Esophagus (tissue), 2 donors: ENCODE measurements around the gene TIAM2. TPM values are rescaled to one million over a fixed set of nuclear protein-coding genes. Genes with fewer than 3 reads are reported as not detected.
"Not testable (repeated sequence)": the region's sequence is repeated elsewhere in the genome, so short reads cannot be mapped to it uniquely, and the experiment has no call there.

Experiments
- H3K27ac ChIP-seq, 2 donors: one replicate each; pipeline ENCODE4 v1.5.1; 2013; ENCODE audit warnings: low read depth in 2 of 2, mild to moderate bottlenecking in 2 of 2, inconsistent platforms in 1 of 2, low read length in 1 of 2, moderate library complexity in 1 of 2
- H3K27me3 ChIP-seq, 2 donors: one replicate each; pipeline ENCODE4 v1.6.1; 2013; ENCODE audit warnings: low read length in 2 of 2, control low read depth in 1 of 2, mild to moderate bottlenecking in 1 of 2; ENCODE audit not compliant: insufficient read depth in 2 of 2, control insufficient read depth in 1 of 2
- H3K36me3 ChIP-seq, 2 donors: one replicate each; pipeline ENCODE4 v1.6.1; 2013; ENCODE audit warnings: low read length in 1 of 2; ENCODE audit not compliant: control insufficient read depth in 2 of 2, insufficient read depth in 2 of 2
- H3K4me1 ChIP-seq, 2 donors: one replicate each; pipeline ENCODE4 v1.6.1; 2013; ENCODE audit warnings: low read length in 1 of 2; ENCODE audit not compliant: control insufficient read depth in 2 of 2, insufficient read depth in 2 of 2
- H3K4me3 ChIP-seq, 2 donors: one replicate each; pipeline ENCODE4 v1.5.1; 2013; ENCODE audit warnings: low read length in 2 of 2, mild to moderate bottlenecking in 2 of 2, low read depth in 1 of 2, moderate library complexity in 1 of 2
- H3K9me3 ChIP-seq, 2 donors: one replicate each; pipeline ENCODE4 v1.6.1; 2013; ENCODE audit warnings: mild to moderate bottlenecking in 2 of 2, low read depth in 1 of 2, low read length in 1 of 2, moderate library complexity in 1 of 2; ENCODE audit not compliant: control insufficient read depth in 2 of 2, insufficient read depth in 1 of 2
- WGBS, 2 donors: extraction: QIAGEN DNeasy Blood & Tissue Kit; methylation state at CpG; one replicate each; pipeline ENCODE4 v1.1.7; 2013; 5-methylcytosine and 5-hydroxymethylcytosine counted together
- polyA plus RNA-seq, 2 donors: library from polyadenylated mRNA; stranded (reverse); fragments of 200-250 nt; gene quantifications; one replicate each; pipeline ENCODE4 v1.2.3, GENCODE V29; 2013
- donor health status: healthy with polysubstance abuse.
- donor health status: Bipolar disorder and iron deficiency.

The TIAM2 gene
- polyA plus RNA-seq, 2 donors = 2.3 to 3.1 TPM

- peaks cover 0 to 3% of the 10 kb centered on the region in 2 donors for H3K36me3 ChIP-seq
- H3K9me3 ChIP-seq = no peaks in the 10 kb centered on the region
- no peak overlapping the region for H3K4me3 ChIP-seq
- 61 to 77% methylated on average over 6 of the region's 6 CpGs for WGBS, 2 donors
- peaks cover 0 to 4% of the 10 kb centered on the region in 2 donors for H3K4me1 ChIP-seq
- no peaks in the 10 kb centered on the region for H3K27me3 ChIP-seq
- no peak overlapping the region for H3K27ac ChIP-seq
Measured at GRCh38 chr6:154960854-154961530, 34.1 kb upstream of the TIAM2 start.

DNA sequence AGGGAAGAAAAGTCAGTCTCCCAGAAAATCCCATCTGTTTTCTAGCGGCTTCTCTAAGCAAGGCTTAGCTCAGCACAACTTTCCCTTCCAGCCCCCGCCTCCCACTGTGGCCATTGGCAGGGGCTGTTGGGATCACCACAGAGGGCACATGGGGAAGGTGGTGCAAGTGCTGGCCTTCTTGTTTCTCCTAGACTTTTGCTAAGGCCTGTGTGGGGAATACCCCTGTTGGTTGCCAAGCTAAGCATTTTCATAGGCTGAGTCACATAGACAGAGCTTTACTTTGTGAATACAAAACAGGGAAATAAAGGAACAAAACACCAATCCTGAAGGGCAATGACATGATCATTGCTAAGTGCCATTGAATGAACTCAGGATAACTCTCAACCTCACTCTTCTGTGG is 32.4 kb upstream of the TIAM2 start:
- no peak overlapping the region for H3K27ac ChIP-seq
- H3K9me3 ChIP-seq = no peaks in the 10 kb centered on the region
- H3K4me3 ChIP-seq = no peak overlapping the region
- H3K4me1 ChIP-seq = peaks cover 0 to 4% of the 10 kb centered on the region in 2 donors
- no peaks in the 10 kb centered on the region for H3K27me3 ChIP-seq
- 85 to 100% methylated on average over 2 of the region's 2 CpGs for WGBS, 2 donors
- peaks cover 0 to 3% of the 10 kb centered on the region in 2 donors for H3K36me3 ChIP-seq

DNA sequence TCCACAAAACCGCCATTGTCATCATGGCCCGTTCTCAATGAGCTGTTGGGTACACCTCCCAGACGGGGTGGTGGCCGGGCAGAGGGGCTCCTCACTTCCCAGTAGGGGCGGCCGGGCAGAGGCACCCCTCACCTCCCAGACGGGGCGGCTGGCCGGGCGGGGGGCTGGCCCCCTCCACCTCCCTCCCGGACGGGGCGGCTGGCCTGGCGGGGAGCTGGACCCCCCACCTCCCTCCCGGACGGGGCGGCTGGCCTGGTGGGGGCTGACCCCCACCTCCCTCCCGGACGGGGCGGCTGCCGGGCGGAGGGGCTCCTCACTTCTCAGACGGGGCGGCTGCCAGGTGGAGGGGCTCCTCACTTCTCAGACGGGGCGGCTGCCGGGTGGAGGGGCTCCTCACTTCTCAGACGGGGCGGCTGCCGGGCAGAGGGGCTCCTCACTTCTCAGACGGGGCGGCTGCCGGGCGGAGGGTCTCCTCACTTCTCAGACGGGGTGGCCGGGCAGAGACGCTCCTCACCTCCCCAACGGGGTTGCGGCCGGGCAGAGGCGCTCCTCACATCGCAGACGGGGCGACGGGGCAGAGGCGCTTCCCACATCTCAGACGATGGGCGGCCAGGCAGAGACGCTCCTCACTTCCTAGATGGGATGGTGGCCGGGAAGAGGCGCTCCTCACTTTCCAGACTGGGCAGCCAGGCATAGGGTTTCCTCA is 28.9 kb upstream of the TIAM2 start:
- H3K36me3 ChIP-seq, H3K9me3 ChIP-seq, H3K4me3 ChIP-seq, H3K27ac ChIP-seq, H3K27me3 ChIP-seq, H3K4me1 ChIP-seq: not testable (repeated sequence)
- WGBS, 2 donors = 95 to 96% methylated on average over 34 to 49 of the region's 51 CpGs

- Histone ChIP-seq H3K4me3 (no peak overlapping the region), H3K4me1 (no peaks in the 10 kb centered on the region)
- WGBS, 2 donors = 39 to 71% methylated on average over 5 of the region's 5 CpGs
Measured at GRCh38 chr6:154969796-154970195, 25.3 kb upstream of the TIAM2 start.

DNA sequence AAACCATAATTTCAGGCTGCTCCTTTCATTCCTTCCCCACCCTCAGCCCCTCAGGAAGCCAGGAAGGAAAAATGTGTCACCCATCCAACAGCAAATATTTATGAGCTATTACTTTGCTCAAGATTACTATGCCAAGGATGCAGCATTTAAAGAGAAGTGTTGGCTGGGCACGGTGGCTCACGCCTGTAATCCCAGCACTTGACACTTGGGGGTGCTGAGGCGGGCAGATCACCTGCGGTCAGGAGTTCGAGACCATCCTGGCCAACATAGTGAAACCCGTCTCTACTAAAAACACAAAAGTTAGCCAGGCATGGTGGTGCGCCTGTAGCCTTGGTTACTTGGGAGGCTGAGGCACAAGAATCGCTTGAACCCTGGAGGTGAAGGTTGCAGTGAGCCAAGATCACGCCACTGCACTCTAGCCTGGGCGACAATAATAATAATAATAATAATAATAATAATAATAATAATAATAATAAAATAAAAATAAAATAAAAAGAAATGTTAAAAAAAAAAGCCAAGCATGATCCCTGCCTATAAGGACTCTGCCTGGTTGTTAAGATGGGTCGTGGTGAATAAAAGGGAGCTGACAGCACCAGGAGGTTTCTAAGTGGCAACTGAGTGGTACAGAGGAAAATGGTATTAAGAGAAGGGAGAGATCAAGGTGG is 20.5 kb upstream of the TIAM2 start:
- H3K4me1 ChIP-seq = no peaks in the 10 kb centered on the region
- WGBS, 2 donors = 88 to 92% methylated on average over 11 of the region's 11 CpGs
- no peak overlapping the region for H3K4me3 ChIP-seq
- no peak overlapping the region for H3K27ac ChIP-seq
- H3K27me3 ChIP-seq = no peaks in the 10 kb centered on the region
- H3K36me3 ChIP-seq = no peaks in the 10 kb centered on the region
- H3K9me3 ChIP-seq = no peaks in the 10 kb centered on the region

More at GRCh38 chr6:154969796-154970195, 25.3 kb upstream of the TIAM2 start:
- no peaks in the 10 kb centered on the region for H3K27me3 ChIP-seq
- H3K36me3 ChIP-seq = no peaks in the 10 kb centered on the region
- H3K9me3 ChIP-seq = no peaks in the 10 kb centered on the region
- H3K27ac ChIP-seq = no peak overlapping the region

- Histone ChIP-seq H3K36me3 (no peaks in the 10 kb centered on the region), H3K4me3 (no peak overlapping the region), H3K27ac (no peak overlapping the region), H3K27me3 (no peaks in the 10 kb centered on the region), H3K4me1 (no peaks in the 10 kb centered on the region), H3K9me3 (no peaks in the 10 kb centered on the region)
- 92 to 95% methylated on average over 5 of the region's 5 CpGs for WGBS, 2 donors
Measured at GRCh38 chr6:154977588-154977987, 17.5 kb upstream of the TIAM2 start.

DNA sequence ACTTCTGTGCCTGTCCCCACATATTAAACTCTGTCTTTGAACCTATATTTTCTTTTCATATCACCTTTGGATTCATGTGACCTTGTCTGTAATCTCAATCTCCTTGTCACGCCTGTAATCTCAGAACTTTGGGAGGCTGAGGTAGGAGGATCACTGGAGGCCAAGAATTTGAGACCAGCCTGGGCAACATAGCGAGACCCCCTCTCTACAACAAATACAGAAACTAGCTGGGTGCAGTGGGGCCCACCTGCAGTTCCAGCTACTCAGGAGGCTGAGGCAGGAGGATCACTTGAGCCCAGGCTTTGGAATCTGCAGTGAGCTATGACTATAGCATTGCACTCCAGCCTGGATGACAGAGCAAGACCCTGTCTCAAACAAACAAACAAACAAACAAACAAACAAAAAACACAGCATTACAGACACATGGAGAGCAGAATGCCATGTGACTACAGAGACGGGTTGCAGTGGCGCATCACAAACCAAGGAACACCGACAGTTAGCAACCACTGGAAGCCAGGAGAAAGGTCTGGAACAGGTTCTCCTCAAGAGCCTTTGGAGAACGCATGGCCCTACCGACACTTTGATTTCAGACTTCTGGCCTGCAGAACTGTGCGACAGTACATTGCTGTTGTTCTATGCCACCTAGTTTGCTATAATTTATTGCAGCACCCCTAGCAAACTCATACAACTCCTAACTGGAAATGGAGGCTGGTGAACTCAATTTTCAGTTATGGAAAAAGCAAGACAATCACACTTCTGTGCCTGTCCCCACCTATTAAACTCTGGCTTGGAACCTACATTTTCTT is 14.6 kb upstream of the TIAM2 start:
- Histone ChIP-seq H3K4me1 (no peaks in the 10 kb centered on the region), H3K27ac (no peak overlapping the region), H3K36me3 (no peaks in the 10 kb centered on the region), H3K4me3 (no peak overlapping the region), H3K9me3 (no peaks in the 10 kb centered on the region), H3K27me3 (no peaks in the 10 kb centered on the region)
- 96 to 100% methylated on average over 8 of the region's 8 CpGs for WGBS, 2 donors

DNA sequence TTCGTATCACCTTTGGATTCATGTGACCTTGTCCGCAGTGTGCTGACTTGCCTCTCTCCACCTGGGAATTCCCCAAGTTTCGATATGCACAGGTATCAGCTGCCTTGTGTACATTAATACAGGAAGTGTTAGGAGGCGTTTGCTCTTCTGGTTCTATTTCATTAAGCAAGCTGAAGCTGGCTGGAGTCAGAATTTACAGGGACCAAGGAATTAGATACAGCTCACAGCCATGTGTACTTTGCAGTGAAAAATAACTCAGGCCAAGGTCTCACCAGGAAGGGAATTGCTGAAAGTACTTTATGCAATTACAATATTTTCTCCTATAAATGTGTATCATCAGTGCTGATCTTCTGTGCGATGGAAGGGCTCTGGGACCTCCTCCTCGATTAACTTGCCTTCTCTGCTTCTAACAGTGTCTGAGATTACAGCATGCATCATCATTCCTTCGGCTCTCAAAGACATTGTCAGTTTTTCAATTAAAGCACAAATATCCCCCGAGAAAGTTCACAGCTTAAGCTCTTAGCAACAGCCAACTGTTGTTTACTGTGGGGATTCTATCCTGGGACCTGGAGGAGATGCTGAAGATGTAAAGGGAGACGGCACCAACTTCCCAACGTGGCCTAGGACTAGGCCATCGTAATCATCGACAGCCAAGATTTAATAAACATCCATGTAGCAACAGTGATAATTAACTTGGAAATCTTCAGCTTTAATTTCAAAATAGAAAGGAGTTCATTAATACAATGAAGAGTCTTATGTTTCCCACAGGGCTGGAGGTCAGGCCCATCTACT is 13.8 kb upstream of the TIAM2 start:
- 64 to 71% methylated on average over 12 of the region's 12 CpGs for WGBS, 2 donors
- Histone ChIP-seq H3K36me3 (no peaks in the 10 kb centered on the region), H3K9me3 (no peaks in the 10 kb centered on the region), H3K27ac (peak overlapping the region in 1 of 2 donors; percentile 1), H3K4me3 (no peak overlapping the region), H3K4me1 (no peaks in the 10 kb centered on the region), H3K27me3 (no peaks in the 10 kb centered on the region)

GRCh38 chr6:154984146-154984545 is 11.0 kb upstream of the TIAM2 start:
- Histone ChIP-seq H3K27ac (no peak overlapping the region), H3K4me1 (no peaks in the 10 kb centered on the region), H3K36me3 (no peaks in the 10 kb centered on the region), H3K27me3 (no peaks in the 10 kb centered on the region), H3K9me3 (no peaks in the 10 kb centered on the region), H3K4me3 (no peak overlapping the region)
- WGBS, 2 donors = 71 to 74% methylated on average over 4 of the region's 4 CpGs
